Breast epithelium (tissue), 3 donors: ENCODE measurements around the gene TCP11L2.

Source experiments
- CTCF ChIP-seq, 3 donors: fragments of 450-650 bp; IDR thresholded peaks; one replicate each; pipeline ENCODE4 v1.5.1; 2016 to 2017; ENCODE audit warnings: antibody characterized with exemption in 3 of 3, mild to moderate bottlenecking in 3 of 3, moderate library complexity in 3 of 3
- POLR2A ChIP-seq: fragments of 450-650 bp; IDR thresholded peaks from one replicate; pipeline ENCODE4 v1.6.1; 2016; ENCODE audit warnings: antibody characterized with exemption, mild to moderate bottlenecking, moderate library complexity

- no peak for TF ChIP-seq POLR2A
- no peak for TF ChIP-seq CTCF (IDR thresholded peaks at IDR 0.05)
These were observed 86.6 kb downstream of the TCP11L2 start for GRCh38 chr12:106389151-106389550.
